HepG2 (cell line): ENCODE results near the gene ASB5. TPM values are rescaled to one million over a fixed set of nuclear protein-coding genes. Genes with fewer than 3 reads are reported as not detected.

Source experiments
- ATAC-seq: fragments of 200-7000 bp; cut with Tn5 transposase; 3 replicates; pipeline ENCODE4 v1.9.1; 2020; ENCODE audit warnings: mild to moderate bottlenecking, moderate library complexity
- BruUV-seq: library from RNA; stranded (reverse); fragments of 400-500 nt; replicated peaks from 2 replicates; lab custom pipeline; 2021; lab: Mats Ljungman, UMichigan
- CTCF ChIA-PET: fragments of 300-600 bp; formaldehyde crosslinking; extraction: SDS; loops from one replicate; lab custom pipeline; 2021; ENCODE audit warnings: low total read pairs, inconsistent platforms, low intra/inter-chr PET ratio; lab: Yijun Ruan, JAX
- POLR2A ChIA-PET: fragments of 350-600 bp; sonication (Branson Sonifier 250); formaldehyde crosslinking; loops from one replicate; lab custom pipeline; 2020; ENCODE audit warnings: antibody characterized with exemption, inconsistent platforms; lab: Yijun Ruan, JAX
- DNase-seq: peaks from one replicate; pipeline ENCODE4 v3.0.0-alpha.2; 2015; ENCODE audit warnings: low spot score
- FAIRE-seq: peaks from 3 replicates; lab custom pipeline; 2011; peaks lifted over from hg19 to GRCh38; lab: Jason Lieb, UNC
- H2AFZ ChIP-seq: one replicate; pipeline ENCODE4 v1.6.1; 2011; ENCODE audit warnings: low read length, inconsistent platforms
- H3K27ac ChIP-seq: fragments of 300-600 bp; 3 replicates; pipeline ENCODE4 v1.8.0; 2011; ENCODE audit warnings: mixed run types, mild to moderate bottlenecking, mixed read lengths, low read length, inconsistent platforms; ENCODE audit not compliant: insufficient read depth; ENCODE audit errors: extremely low read length
- H3K27me3 ChIP-seq, 2 experiments: fragments of 200-600 bp in 1 of 2; 2 replicates in 1 of 2; 3 replicates in 1 of 2; pipeline versions ENCODE4 v1.6.0 to v1.8.0; 2011; ENCODE audit warnings: low read length in 2 of 2, mild to moderate bottlenecking in 2 of 2, moderate library complexity in 2 of 2, inconsistent platforms in 1 of 2; ENCODE audit not compliant: insufficient read depth in 2 of 2, control insufficient read depth in 1 of 2
- H3K36me3 ChIP-seq, 2 experiments: fragments of 200-600 bp in 1 of 2; replicated peaks in 1 of 2; 2 replicates in 1 of 2; 3 replicates in 1 of 2; pipeline versions ENCODE4 v1.5.1 to v1.8.0; 2011; ENCODE audit warnings: low read length in 2 of 2, inconsistent platforms in 1 of 2; ENCODE audit not compliant: insufficient read depth in 2 of 2, control insufficient read depth in 1 of 2
- H3K4me1 ChIP-seq: 2 replicates; pipeline ENCODE4 v1.5.1; 2012; ENCODE audit warnings: low read length, inconsistent platforms; ENCODE audit not compliant: insufficient read depth
- H3K4me2 ChIP-seq: 2 replicates; pipeline ENCODE4 v1.6.0; 2011; ENCODE audit warnings: low read depth, low read length, inconsistent platforms
- H3K4me3 ChIP-seq, 3 experiments: fragments of 200-600 bp in 1 of 3; sonication (generic), shearing (Covaris generic) in 1 of 3; replicated peaks in 1 of 3; 2 replicates each; pipeline ENCODE4 v1.5.1; 2011 to 2016; ENCODE audit warnings: low read length in 3 of 3, inconsistent platforms in 2 of 3, low read depth in 2 of 3, mild to moderate bottlenecking in 2 of 3, control low read depth in 1 of 3, mixed read lengths in 1 of 3; ENCODE audit not compliant: insufficient read depth in 1 of 3
- H3K79me2 ChIP-seq: one replicate; pipeline ENCODE4 v1.6.1; 2011; ENCODE audit warnings: low read length, inconsistent platforms; ENCODE audit not compliant: insufficient read depth
- H3K9ac ChIP-seq: 2 replicates; pipeline ENCODE4 v1.6.0; 2011; ENCODE audit warnings: mild to moderate bottlenecking, low read depth, low read length, inconsistent platforms; ENCODE audit not compliant: insufficient read depth
- H3K9me3 ChIP-seq: 2 replicates; pipeline ENCODE4 v1.5.1; 2012; ENCODE audit warnings: mild to moderate bottlenecking, low read length
- H4K20me1 ChIP-seq: 2 replicates; pipeline ENCODE4 v1.6.0; 2011; ENCODE audit warnings: inconsistent platforms, mild to moderate bottlenecking, low read length, moderate library complexity; ENCODE audit not compliant: insufficient read depth
- FOXP1 ChIP-seq, 2 experiments: fragments of 450-650 bp in 1 of 2; IDR thresholded peaks; 2 replicates each; pipeline ENCODE4 v1.6.1; 2017 to 2018; ENCODE audit warnings: antibody characterized with exemption in 1 of 2
- JUND ChIP-seq: sonication (generic); formaldehyde crosslinking; IDR thresholded peaks from 2 replicates; pipeline ENCODE4 v1.8.0; 2022; ENCODE audit warnings: mild to moderate bottlenecking, missing genetic modification reagents
- KAT7 ChIP-seq: IDR thresholded peaks from 2 replicates; pipeline ENCODE4 v1.6.1; 2018; ENCODE audit warnings: borderline replicate concordance, missing compliant biosample characterization
- MAFG ChIP-seq: sonication (generic); formaldehyde crosslinking; IDR thresholded peaks from 2 replicates; pipeline ENCODE4 v1.5.1; 2020; ENCODE audit warnings: mild to moderate bottlenecking, missing genetic modification reagents
- NFIC ChIP-seq: IDR thresholded peaks from 2 replicates; pipeline ENCODE4 v1.6.1; 2012; ENCODE audit warnings: mild to moderate bottlenecking, low read length, inconsistent platforms
- PHF5A ChIP-seq: IDR thresholded peaks from one replicate; pipeline ENCODE4 v1.6.1; 2018; ENCODE audit warnings: low read depth, missing genetic modification reagents; ENCODE audit not compliant: unreplicated experiment
- SAFB2 ChIP-seq: sonication (generic); formaldehyde crosslinking; IDR thresholded peaks from 2 replicates; pipeline ENCODE4 v1.5.1; 2020; ENCODE audit warnings: missing genetic modification reagents, low read depth, mild to moderate bottlenecking, borderline replicate concordance
- SNAPC2 ChIP-seq: sonication (generic); formaldehyde crosslinking; IDR thresholded peaks from 2 replicates; pipeline ENCODE4 v1.8.1; 2022; ENCODE audit warnings: mild to moderate bottlenecking, missing genetic modification reagents
- SP4 ChIP-seq: sonication (generic); formaldehyde crosslinking; IDR thresholded peaks from 2 replicates; pipeline ENCODE4 v1.8.1; 2023; ENCODE audit warnings: mild to moderate bottlenecking, missing genetic modification reagents
- TBP ChIP-seq: sonication (generic); formaldehyde crosslinking; IDR thresholded peaks from 2 replicates; pipeline ENCODE4 v1.5.0; 2020; ENCODE audit warnings: missing genetic modification reagents
- ZFP1 ChIP-seq: IDR thresholded peaks from 2 replicates; pipeline ENCODE4 v1.6.1; 2016
- ZFP36L1 ChIP-seq: sonication (generic); formaldehyde crosslinking; IDR thresholded peaks from 2 replicates; pipeline ENCODE4 v1.8.0; 2022; ENCODE audit warnings: mild to moderate bottlenecking, missing genetic modification reagents, moderate library complexity
- ZFP36L2 ChIP-seq: sonication (generic); formaldehyde crosslinking; IDR thresholded peaks from 2 replicates; pipeline ENCODE4 v1.4.0; 2020; ENCODE audit warnings: missing genetic modification reagents
- ZNF34 ChIP-seq: sonication (generic); formaldehyde crosslinking; IDR thresholded peaks from 2 replicates; pipeline ENCODE4 v1.4.0; 2020; ENCODE audit warnings: mild to moderate bottlenecking, missing genetic modification reagents, borderline replicate concordance
- ZNF414 ChIP-seq: sonication (generic); formaldehyde crosslinking; IDR thresholded peaks from 2 replicates; pipeline ENCODE4 v1.5.0; 2020; ENCODE audit warnings: missing genetic modification reagents
- ZNF563 ChIP-seq: sonication (generic); formaldehyde crosslinking; IDR thresholded peaks from 2 replicates; pipeline ENCODE4 v1.8.0; 2022; ENCODE audit warnings: mild to moderate bottlenecking, moderate library complexity, missing genetic modification reagents
- ZNF616 ChIP-seq: sonication (generic); formaldehyde crosslinking; IDR thresholded peaks from 2 replicates; pipeline ENCODE4 v1.5.0; 2020; ENCODE audit warnings: low read depth, mild to moderate bottlenecking, missing genetic modification reagents
- ZNF652 ChIP-seq: IDR thresholded peaks from 2 replicates; pipeline ENCODE4 v1.6.1; 2016; ENCODE audit warnings: low read depth, borderline replicate concordance
- ZNF784 ChIP-seq: sonication (generic); formaldehyde crosslinking; IDR thresholded peaks from 2 replicates; pipeline ENCODE4 v1.5.1; 2020; ENCODE audit warnings: missing genetic modification reagents, mild to moderate bottlenecking, borderline replicate concordance
- ZNF839 ChIP-seq: sonication (generic); formaldehyde crosslinking; IDR thresholded peaks from 2 replicates; pipeline ENCODE4 v1.4.0; 2020; ENCODE audit warnings: missing genetic modification reagents, mild to moderate bottlenecking, borderline replicate concordance
- WGBS: methylation state at CpG from one replicate; pipeline ENCODE4 v1.1.6; 2017; ENCODE audit warnings: low lambda C conversion rate; 5-methylcytosine and 5-hydroxymethylcytosine counted together
- in situ Hi-C: cut with HindIII; loops from 2 replicates; pipeline ENCODE4 v1.10.0; 2017; ENCODE audit warnings: low pct_unique_long_range_greater_than_20kb; ENCODE audit not compliant: extremely low pct_ligation_motif_present
- intact Hi-C: fragments of 100-400 bp; cut with micrococcal nuclease; formaldehyde crosslinking; loops from one replicate; pipeline ENCODE4 v1.10.0; 2022; ENCODE audit not compliant: unreplicated experiment
- polyA plus RNA-seq, 8 experiments: library from polyadenylated mRNA; depleted of rRNA in 3 of 8; stranded (reverse) in 7 of 8; unstranded in 1 of 8; fragments of >200 nt; fragmentation: Illumina TruSeq in 4 of 8; extraction: Trizol in 4 of 8; gene quantifications; 2 replicates each; pipeline versions ENCODE4 v1.2.1 to v1.2.3, GENCODE V29; 2011 to 2016; ENCODE audit warnings: low read depth in 4 of 8, missing spikeins in 1 of 8, mixed read lengths in 1 of 8; ENCODE audit not compliant: insufficient read depth in 1 of 8
- total RNA-seq, 5 experiments: library from RNA; depleted of rRNA; stranded (reverse); fragments of >200 nt; fragmentation: Illumina TruSeq; extraction: Trizol; gene quantifications; 2 replicates each; pipeline ENCODE4 v1.2.3, GENCODE V29; 2016; ENCODE audit warnings: low read depth in 1 of 5

Gene ASB5
- total and polyA plus RNA-seq, 2 of the 13 experiments (the other 11 are each of a cell fraction or from before 2014, with no cell fraction given), result not detected

- intact Hi-C loops, result no loop called here
- Histone ChIP-seq H3K4me2 (no peak overlapping the region), H3K36me3 (no peaks in the 10 kb centered on the region), H3K4me1 (no peaks in the 10 kb centered on the region), H3K4me3 (no peak overlapping the region), H4K20me1 (no peaks in the 10 kb centered on the region), H3K9me3 (no peaks in the 10 kb centered on the region), H3K27ac (no peak overlapping the region), H3K27me3 (no peaks in the 10 kb centered on the region), H2AFZ (no peak overlapping the region), H3K79me2 (no peaks in the 10 kb centered on the region), H3K9ac (no peak overlapping the region)
- ATAC-seq (no peak), DNase-seq (no peak), FAIRE-seq (no peak)
- in situ Hi-C loops, result no loop called here
- TF ChIP-seq SAFB2, result no peak
- no peak for TF ChIP-seq KAT7 (CRISPR knock-in tag)
- TF ChIP-seq ZNF414 (CRISPR knock-in tag), result no peak
- no peak for TF ChIP-seq ZNF652 (CRISPR knock-in tag)
- no peak for TF ChIP-seq FOXP1 (IDR thresholded peaks at IDR 0.05)
- no peak for TF ChIP-seq FOXP1 (CRISPR knock-in tag; IDR thresholded peaks at IDR 0.05)
- no peak for TF ChIP-seq MAFG (CRISPR knock-in tag)
- no peak for TF ChIP-seq ZFP1 (CRISPR knock-in tag)
- no peak for TF ChIP-seq ZNF616 (CRISPR knock-in tag)
- no peak for TF ChIP-seq SP4 (CRISPR knock-in tag)
- no peak for TF ChIP-seq ZNF34 (CRISPR knock-in tag)
- no peak for TF ChIP-seq NFIC
- no peak for TF ChIP-seq TBP
- no peak for TF ChIP-seq ZNF839 (CRISPR knock-in tag)
- TF ChIP-seq SNAPC2, result no peak
- no peak for TF ChIP-seq ZNF563 (CRISPR knock-in tag)
- no peak for TF ChIP-seq PHF5A
- TF ChIP-seq JUND (CRISPR knock-in tag), result no peak
- no peak for TF ChIP-seq ZFP36L2
- TF ChIP-seq ZNF784 (CRISPR knock-in tag), result no peak
- TF ChIP-seq ZFP36L1 (CRISPR knock-in tag), result no peak
- 53% methylated on average over 3 of the region's 3 CpGs for WGBS
- no TSS peak for BruUV-seq
- ChIA-PET CTCF (no interaction called here), POLR2A (no interaction called here)
These were observed 22.7 kb upstream of the ASB5 start for GRCh38 chr4:176291748-176292147.
